GM23338 (cell line): ENCODE results near the gene PLCL1. TPM values are rescaled to one million over a fixed set of nuclear protein-coding genes. Genes with fewer than 3 reads are reported as not detected.

ENCODE experiments used
- ATAC-seq: fragments of 200-7000 bp; cut with Tn5 transposase; 3 replicates; pipeline ENCODE4 v1.9.1; 2020
- DNase-seq: peaks from one replicate; pipeline ENCODE4 v3.0.0-alpha.2; 2015; ENCODE audit warnings: low spot score
- H2AFZ ChIP-seq: fragments of 200-600 bp; sonication (generic); 2 replicates; pipeline ENCODE4 v1.8.0; 2016; ENCODE audit warnings: antibody characterized with exemption, mild to moderate bottlenecking, moderate library complexity
- H3F3A ChIP-seq: fragments of 200-600 bp; sonication (generic); replicated peaks from 2 replicates; pipeline ENCODE4 v1.8.0; 2017; ENCODE audit warnings: antibody characterized with exemption, mixed run types, low read depth
- H3K27ac ChIP-seq: fragments of 200-600 bp; sonication (generic); 2 replicates; pipeline ENCODE4 v1.6.1; 2016; ENCODE audit warnings: low read depth
- H3K27me3 ChIP-seq: fragments of 200-600 bp; sonication (generic); 2 replicates; pipeline ENCODE4 v1.8.0; 2016; ENCODE audit warnings: mild to moderate bottlenecking, mixed run types, moderate library complexity; ENCODE audit not compliant: insufficient read depth
- H3K36me3 ChIP-seq: fragments of 200-600 bp; sonication (generic); 2 replicates; pipeline ENCODE4 v1.8.0; 2016; ENCODE audit warnings: mild to moderate bottlenecking; ENCODE audit not compliant: insufficient read depth
- H3K4me1 ChIP-seq: fragments of 200-600 bp; sonication (generic); 2 replicates; pipeline ENCODE4 v1.8.0; 2016; ENCODE audit warnings: mild to moderate bottlenecking, moderate library complexity; ENCODE audit not compliant: insufficient read depth
- H3K4me2 ChIP-seq: fragments of 200-600 bp; sonication (generic); 2 replicates; pipeline ENCODE4 v1.7.1; 2017; ENCODE audit warnings: mixed run types
- H3K4me3 ChIP-seq: fragments of 200-600 bp; sonication (generic); 2 replicates; pipeline ENCODE4 v1.6.1; 2016; ENCODE audit warnings: mixed run types
- H3K79me2 ChIP-seq: fragments of 200-600 bp; sonication (generic); replicated peaks from 2 replicates; pipeline ENCODE4 v1.8.0; 2017; ENCODE audit warnings: mild to moderate bottlenecking; ENCODE audit not compliant: insufficient read depth
- H3K9me2 ChIP-seq: fragments of 200-600 bp; sonication (generic); 2 replicates; pipeline ENCODE4 v1.8.0; 2017; ENCODE audit not compliant: insufficient read depth
- H4K20me1 ChIP-seq: fragments of 200-600 bp; sonication (generic); replicated peaks from 2 replicates; pipeline ENCODE4 v1.8.0; 2017; ENCODE audit warnings: mild to moderate bottlenecking; ENCODE audit not compliant: insufficient read depth
- H3K27ac Mint-ChIP-seq: 2 replicates; pipeline ENCODE4 v1.8.0; 2020; ENCODE audit warnings: inconsistent platforms, mild to moderate bottlenecking, moderate library complexity, mixed read lengths
- H3K27me3 Mint-ChIP-seq: 3 replicates; pipeline ENCODE4 v1.8.0; 2022; ENCODE audit warnings: low read depth, mild to moderate bottlenecking, moderate library complexity, mixed read lengths, inconsistent platforms; ENCODE audit not compliant: insufficient read depth, poor library complexity
- H3K36me3 Mint-ChIP-seq: 3 replicates; pipeline ENCODE4 v1.8.0; 2021; ENCODE audit warnings: low read depth, mild to moderate bottlenecking, inconsistent platforms, moderate library complexity, mixed read lengths
- H3K4me1 Mint-ChIP-seq: 3 replicates; pipeline ENCODE4 v1.8.0; 2020; ENCODE audit warnings: mild to moderate bottlenecking, inconsistent platforms, mixed read lengths
- H3K4me3 Mint-ChIP-seq: 3 replicates; pipeline ENCODE4 v1.8.0; 2021; ENCODE audit warnings: moderate library complexity, mild to moderate bottlenecking, inconsistent platforms, mixed read lengths
- H3K9me3 Mint-ChIP-seq: 3 replicates; pipeline ENCODE4 v1.8.0; 2020; ENCODE audit warnings: moderate library complexity, mild to moderate bottlenecking, inconsistent platforms, mixed read lengths
- CREB1 ChIP-seq: fragments of 250-450 bp; sonication (Bioruptor Pico); IDR thresholded peaks from 2 replicates; pipeline ENCODE4 v1.5.0; 2020; ENCODE audit warnings: low read depth, mild to moderate bottlenecking, moderate library complexity
- POLR2AphosphoS5 ChIP-seq: IDR thresholded peaks from 2 replicates; pipeline ENCODE4 v1.6.1; 2016; ENCODE audit warnings: antibody characterized with exemption, low read depth
- polyA plus RNA-seq: library from polyadenylated mRNA; unstranded; fragments of >200 nt; fragmentation: Nextera tagmentation; extraction: Ambion mirVana; gene quantifications from 2 replicates; pipeline ENCODE4 v1.2.1, GENCODE V29; 2016
- total RNA-seq: library from RNA; depleted of rRNA; stranded (reverse); fragments of >200 nt; shearing (Covaris generic); gene quantifications from 2 replicates; pipeline ENCODE4 v1.2.3, GENCODE V29; 2014
- TF ChIP-seq, protein P1 (sequence below): fragments of 250-450 bp; sonication (Bioruptor Pico); IDR thresholded peaks from 2 replicates; pipeline ENCODE4 v1.5.0; 2020; ENCODE audit warnings: mild to moderate bottlenecking, moderate library complexity
- TF ChIP-seq, protein P2 (sequence below), 2 experiments: fragments of 200-600 bp in 1 of 2; sonication (generic) in 1 of 2; conservative IDR thresholded peaks; 2 replicates each; pipeline versions ENCODE4 v1.5.1 to v1.6.1; 2016 to 2017; ENCODE audit warnings: antibody characterized with exemption in 2 of 2, low read depth in 2 of 2, mild to moderate bottlenecking in 2 of 2, moderate library complexity in 1 of 2

Gene PLCL1
- total and polyA plus RNA-seq, 2 experiments from 2014 or later, result not detected

DNA sequence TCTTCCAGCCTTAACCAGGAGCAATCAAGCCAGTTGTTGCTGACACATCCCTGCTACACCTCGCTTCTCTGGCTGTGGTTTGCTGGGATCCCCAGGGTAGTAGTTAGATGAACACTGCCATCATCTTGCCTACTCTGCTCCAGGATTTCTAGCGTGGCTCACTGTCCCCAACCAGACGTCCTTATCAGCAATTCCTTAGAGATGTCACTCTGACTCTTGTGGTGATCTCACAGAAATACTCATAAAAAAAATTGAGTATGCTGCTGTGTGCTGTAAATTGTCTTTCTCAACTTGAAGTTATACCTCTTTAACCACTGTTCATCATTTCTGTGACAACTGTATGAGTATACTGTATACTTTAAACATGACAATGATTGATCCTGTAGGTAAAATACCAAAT lies 63.2 kb downstream of the PLCL1 start:
- no peaks in the 10 kb centered on the region for H3K36me3 ChIP-seq
- no peak overlapping the region for H3K4me3 ChIP-seq
- DNase-seq (no peak), ATAC-seq (no peak)
- Mint-ChIP-seq H3K27ac (no peak overlapping the region), H3K4me3 (no peak overlapping the region), H3K36me3 (no peaks in the 10 kb centered on the region), H3K27me3 (no peaks in the 10 kb centered on the region), H3K4me1 (peaks cover 6% of the 10 kb centered on the region), H3K9me3 (no peaks in the 10 kb centered on the region)
- H3K27ac ChIP-seq, result no peak overlapping the region
- no peaks in the 10 kb centered on the region for H3F3A ChIP-seq
- H3K9me2 ChIP-seq, result no peaks in the 10 kb centered on the region
- H2AFZ ChIP-seq, result no peak overlapping the region
- no peaks in the 10 kb centered on the region for H3K4me1 ChIP-seq
- H3K79me2 ChIP-seq, result no peaks in the 10 kb centered on the region
- TF ChIP-seq POLR2AphosphoS5, result no peak
- TF ChIP-seq, protein P1, sequence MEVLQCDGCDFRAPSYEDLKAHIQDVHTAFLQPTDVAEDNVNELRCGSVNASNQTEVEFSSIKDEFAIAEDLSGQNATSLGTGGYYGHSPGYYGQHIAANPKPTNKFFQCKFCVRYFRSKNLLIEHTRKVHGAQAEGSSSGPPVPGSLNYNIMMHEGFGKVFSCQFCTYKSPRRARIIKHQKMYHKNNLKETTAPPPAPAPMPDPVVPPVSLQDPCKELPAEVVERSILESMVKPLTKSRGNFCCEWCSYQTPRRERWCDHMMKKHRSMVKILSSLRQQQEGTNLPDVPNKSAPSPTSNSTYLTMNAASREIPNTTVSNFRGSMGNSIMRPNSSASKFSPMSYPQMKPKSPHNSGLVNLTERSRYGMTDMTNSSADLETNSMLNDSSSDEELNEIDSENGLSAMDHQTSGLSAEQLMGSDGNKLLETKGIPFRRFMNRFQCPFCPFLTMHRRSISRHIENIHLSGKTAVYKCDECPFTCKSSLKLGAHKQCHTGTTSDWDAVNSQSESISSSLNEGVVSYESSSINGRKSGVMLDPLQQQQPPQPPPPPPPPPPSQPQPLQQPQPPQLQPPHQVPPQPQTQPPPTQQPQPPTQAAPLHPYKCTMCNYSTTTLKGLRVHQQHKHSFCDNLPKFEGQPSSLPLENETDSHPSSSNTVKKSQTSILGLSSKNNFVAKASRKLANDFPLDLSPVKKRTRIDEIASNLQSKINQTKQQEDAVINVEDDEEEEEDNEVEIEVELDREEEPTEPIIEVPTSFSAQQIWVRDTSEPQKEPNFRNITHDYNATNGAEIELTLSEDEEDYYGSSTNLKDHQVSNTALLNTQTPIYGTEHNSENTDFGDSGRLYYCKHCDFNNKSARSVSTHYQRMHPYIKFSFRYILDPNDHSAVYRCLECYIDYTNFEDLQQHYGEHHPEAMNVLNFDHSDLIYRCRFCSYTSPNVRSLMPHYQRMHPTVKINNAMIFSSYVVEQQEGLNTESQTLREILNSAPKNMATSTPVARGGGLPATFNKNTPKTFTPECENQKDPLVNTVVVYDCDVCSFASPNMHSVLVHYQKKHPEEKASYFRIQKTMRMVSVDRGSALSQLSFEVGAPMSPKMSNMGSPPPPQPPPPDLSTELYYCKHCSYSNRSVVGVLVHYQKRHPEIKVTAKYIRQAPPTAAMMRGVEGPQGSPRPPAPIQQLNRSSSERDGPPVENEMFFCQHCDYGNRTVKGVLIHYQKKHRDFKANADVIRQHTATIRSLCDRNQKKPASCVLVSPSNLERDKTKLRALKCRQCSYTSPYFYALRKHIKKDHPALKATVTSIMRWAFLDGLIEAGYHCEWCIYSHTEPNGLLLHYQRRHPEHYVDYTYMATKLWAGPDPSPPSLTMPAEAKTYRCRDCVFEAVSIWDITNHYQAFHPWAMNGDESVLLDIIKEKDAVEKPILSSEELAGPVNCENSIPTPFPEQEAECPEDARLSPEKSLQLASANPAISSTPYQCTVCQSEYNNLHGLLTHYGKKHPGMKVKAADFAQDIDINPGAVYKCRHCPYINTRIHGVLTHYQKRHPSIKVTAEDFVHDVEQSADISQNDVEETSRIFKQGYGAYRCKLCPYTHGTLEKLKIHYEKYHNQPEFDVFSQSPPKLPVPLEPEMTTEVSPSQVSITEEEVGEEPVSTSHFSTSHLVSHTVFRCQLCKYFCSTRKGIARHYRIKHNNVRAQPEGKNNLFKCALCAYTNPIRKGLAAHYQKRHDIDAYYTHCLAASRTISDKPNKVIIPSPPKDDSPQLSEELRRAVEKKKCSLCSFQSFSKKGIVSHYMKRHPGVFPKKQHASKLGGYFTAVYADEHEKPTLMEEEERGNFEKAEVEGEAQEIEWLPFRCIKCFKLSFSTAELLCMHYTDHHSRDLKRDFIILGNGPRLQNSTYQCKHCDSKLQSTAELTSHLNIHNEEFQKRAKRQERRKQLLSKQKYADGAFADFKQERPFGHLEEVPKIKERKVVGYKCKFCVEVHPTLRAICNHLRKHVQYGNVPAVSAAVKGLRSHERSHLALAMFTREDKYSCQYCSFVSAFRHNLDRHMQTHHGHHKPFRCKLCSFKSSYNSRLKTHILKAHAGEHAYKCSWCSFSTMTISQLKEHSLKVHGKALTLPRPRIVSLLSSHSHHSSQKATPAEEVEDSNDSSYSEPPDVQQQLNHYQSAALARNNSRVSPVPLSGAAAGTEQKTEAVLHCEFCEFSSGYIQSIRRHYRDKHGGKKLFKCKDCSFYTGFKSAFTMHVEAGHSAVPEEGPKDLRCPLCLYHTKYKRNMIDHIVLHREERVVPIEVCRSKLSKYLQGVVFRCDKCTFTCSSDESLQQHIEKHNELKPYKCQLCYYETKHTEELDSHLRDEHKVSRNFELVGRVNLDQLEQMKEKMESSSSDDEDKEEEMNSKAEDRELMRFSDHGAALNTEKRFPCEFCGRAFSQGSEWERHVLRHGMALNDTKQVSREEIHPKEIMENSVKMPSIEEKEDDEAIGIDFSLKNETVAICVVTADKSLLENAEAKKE (CRISPR knock-in tag), result no peak
- no peak overlapping the region for H3K4me2 ChIP-seq
- H3K27me3 ChIP-seq, result no peaks in the 10 kb centered on the region
- H4K20me1 ChIP-seq, result no peaks in the 10 kb centered on the region

DNA sequence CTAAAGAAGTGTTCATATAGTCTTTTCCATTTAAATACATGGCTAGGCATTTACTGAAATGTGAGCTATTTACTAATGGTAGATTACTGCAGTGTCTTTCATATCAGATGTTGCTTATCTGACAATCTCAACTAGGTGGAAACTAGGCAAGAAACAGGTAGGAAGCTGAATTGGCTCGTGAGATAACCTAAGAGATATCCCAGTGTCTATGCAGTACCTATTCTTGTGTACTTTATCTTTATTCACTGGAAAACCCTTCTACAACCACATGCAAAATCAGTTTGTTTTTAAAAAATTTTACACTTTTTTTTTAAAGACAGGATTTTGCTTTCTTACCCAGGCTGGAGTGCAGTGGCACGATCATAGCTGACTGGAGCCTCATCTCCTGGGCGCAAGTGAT lies 63.8 kb downstream of the PLCL1 start:
- Histone ChIP-seq H3K36me3 (no peaks in the 10 kb centered on the region), H3K79me2 (no peaks in the 10 kb centered on the region), H2AFZ (no peak overlapping the region), H3K27ac (no peak overlapping the region), H3K4me1 (0 out of 2 replicates have a peak, but pooled peaks cover 3% of the 10 kb centered on the region), H3K9me2 (no peaks in the 10 kb centered on the region), H3K4me3 (no peak overlapping the region), H4K20me1 (no peaks in the 10 kb centered on the region), H3K4me2 (no peak overlapping the region), H3K27me3 (no peaks in the 10 kb centered on the region), H3F3A (no peaks in the 10 kb centered on the region)
- no peaks in the 10 kb centered on the region for H3K27me3 Mint-ChIP-seq
- no peak overlapping the region for H3K4me3 Mint-ChIP-seq
- DNase-seq, result no peak
- no peak for ATAC-seq
- no peak overlapping the region for H3K27ac Mint-ChIP-seq
- H3K4me1 Mint-ChIP-seq, result peaks cover 9% of the 10 kb centered on the region
- TF ChIP-seq, protein P2, sequence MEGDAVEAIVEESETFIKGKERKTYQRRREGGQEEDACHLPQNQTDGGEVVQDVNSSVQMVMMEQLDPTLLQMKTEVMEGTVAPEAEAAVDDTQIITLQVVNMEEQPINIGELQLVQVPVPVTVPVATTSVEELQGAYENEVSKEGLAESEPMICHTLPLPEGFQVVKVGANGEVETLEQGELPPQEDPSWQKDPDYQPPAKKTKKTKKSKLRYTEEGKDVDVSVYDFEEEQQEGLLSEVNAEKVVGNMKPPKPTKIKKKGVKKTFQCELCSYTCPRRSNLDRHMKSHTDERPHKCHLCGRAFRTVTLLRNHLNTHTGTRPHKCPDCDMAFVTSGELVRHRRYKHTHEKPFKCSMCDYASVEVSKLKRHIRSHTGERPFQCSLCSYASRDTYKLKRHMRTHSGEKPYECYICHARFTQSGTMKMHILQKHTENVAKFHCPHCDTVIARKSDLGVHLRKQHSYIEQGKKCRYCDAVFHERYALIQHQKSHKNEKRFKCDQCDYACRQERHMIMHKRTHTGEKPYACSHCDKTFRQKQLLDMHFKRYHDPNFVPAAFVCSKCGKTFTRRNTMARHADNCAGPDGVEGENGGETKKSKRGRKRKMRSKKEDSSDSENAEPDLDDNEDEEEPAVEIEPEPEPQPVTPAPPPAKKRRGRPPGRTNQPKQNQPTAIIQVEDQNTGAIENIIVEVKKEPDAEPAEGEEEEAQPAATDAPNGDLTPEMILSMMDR (conservative IDR thresholded peaks at IDR 0.05; ENCODE audit: low read depth in 2 of 2), result no peak
- TF ChIP-seq, protein P1 (CRISPR knock-in tag), result no peak
- TF ChIP-seq POLR2AphosphoS5 (no peak), CREB1 (CRISPR knock-in tag) (no peak)
- H3K36me3 Mint-ChIP-seq, result no peaks in the 10 kb centered on the region
- no peaks in the 10 kb centered on the region for H3K9me3 Mint-ChIP-seq
